ENCODE results near the gene CCNB1IP1.
A peak's percentile ranks its signal among the peaks of the same experiment; 100 is the strongest.
"Not testable (repeated sequence)": the region's sequence is repeated elsewhere in the genome, so short reads cannot be mapped to it uniquely, and the experiment has no call there.

CCNB1IP1 gene

DNA sequence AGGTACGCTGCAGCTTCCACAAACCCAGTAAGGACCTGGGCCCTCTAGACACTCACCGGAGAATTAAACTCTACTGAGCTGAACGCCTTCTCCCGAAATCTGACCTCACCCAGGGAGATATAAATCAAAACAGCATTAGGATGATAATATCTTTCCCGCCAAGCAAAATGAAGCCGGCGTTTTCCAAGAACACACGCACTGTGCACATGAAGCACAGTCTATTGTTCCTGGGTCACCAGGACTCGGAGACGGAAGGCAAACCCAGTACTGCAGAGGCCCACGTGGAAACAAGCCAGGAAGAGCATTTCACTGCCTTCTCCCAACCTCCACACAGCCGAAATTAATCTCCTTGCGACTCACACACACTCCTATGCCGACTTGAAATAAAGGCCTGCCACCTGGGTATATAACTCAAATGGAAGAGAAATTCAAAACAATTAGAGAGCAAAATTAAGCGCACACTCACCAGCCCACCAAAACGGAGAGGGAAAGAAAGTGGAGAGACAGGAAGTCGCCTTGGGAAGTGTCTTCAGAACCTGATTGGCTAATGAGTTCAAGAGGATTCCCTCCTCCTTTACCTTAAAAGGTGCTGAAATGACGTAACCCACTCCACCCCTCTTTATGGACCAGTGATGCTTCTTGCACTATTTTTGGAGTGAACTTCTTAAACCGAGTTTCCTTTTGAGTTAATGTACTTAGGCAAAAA lies at the start of gene CCNB1IP1:
TSS of gene CCNB1IP1 (minus strand) at position 492 of the 706 bp plus-strand sequence. CDS start 16,756 bp downstream, outside the sequence.
- peak; percentile 68 for DNase-seq

DNA sequence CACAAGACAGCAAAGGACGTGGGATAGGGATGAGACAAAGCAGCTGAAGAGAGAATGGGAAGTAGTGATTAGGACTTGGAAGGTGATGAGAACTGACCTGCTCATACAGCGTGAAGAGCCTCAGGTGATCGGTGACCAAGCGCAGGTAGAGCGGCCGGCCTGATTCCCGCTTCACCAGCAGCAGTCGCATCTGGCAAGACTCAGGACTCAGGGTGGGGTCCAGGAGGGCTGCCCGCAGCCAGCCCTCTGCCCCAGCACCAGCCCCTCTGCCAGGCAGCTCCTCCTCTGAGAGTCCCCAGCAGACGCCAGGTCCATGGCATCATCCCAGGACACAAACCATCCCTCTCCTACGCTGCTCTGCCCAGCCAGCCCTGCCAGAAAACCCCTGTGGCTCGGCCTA lies 49.4 kb upstream of the CCNB1IP1 start:
- no peak for DNase-seq

GRCh38 chr14:20381341-20381740 lies 48.3 kb upstream of the CCNB1IP1 start:
- DNase-seq, result no peak

GRCh38 chr14:20380681-20381080 lies 47.6 kb upstream of the CCNB1IP1 start:
- no peak for DNase-seq

GRCh38 chr14:20379743-20380142 lies 46.7 kb upstream of the CCNB1IP1 start:
- DNase-seq, result no peak

GRCh38 chr14:20377171-20377570 lies 44.1 kb upstream of the CCNB1IP1 start:
- no peak for DNase-seq

DNA sequence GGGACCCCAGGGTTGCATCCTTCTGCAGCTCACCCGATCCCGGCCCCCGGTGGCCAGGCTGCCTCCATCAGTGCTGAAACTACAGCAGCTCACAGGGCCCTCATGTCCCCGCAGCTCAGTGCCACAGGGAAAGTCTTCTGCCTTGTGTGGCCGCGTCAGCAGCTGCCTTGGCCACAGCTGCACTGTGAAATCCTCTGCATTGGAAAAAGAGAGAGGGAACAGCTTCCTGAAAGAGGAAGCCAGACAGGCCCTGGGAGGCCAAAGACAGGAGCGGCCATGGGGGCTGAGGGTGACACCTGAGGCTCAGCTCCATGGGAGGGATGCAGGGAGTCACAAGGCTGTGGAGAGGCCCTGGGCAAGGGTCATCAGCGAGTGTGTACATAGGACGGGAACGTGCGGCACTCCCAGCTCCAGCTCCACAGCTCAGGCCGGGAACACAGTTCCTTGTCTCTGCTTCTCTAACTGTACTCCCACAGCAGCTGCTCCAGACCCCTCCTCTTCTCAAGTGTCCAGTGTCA lies 43.1 kb upstream of the CCNB1IP1 start:
- no peak for DNase-seq

DNA sequence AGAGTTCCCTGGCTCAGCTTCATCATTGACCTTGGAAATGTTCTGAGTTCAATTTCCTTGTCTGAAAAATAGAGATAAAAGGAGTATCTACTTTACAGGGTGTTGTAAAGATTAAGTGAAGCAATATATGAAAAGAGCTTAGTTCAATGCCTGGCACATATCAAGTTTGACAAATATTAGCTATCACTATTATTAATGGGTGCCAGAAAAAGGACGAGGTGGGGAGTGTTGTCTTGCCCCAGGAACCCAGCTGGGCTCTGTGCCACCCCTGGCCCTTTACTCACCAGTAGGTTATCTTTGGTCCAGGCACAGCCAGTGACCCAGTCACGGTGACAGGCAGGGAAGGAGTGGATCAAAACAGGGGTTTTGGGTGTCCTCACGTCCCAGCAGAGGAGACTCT lies 42.4 kb upstream of the CCNB1IP1 start:
- no peak for DNase-seq

- DNase-seq, result no peak
These were observed 39.7 kb upstream of the CCNB1IP1 start for GRCh38 chr14:20372796-20373195.

DNA sequence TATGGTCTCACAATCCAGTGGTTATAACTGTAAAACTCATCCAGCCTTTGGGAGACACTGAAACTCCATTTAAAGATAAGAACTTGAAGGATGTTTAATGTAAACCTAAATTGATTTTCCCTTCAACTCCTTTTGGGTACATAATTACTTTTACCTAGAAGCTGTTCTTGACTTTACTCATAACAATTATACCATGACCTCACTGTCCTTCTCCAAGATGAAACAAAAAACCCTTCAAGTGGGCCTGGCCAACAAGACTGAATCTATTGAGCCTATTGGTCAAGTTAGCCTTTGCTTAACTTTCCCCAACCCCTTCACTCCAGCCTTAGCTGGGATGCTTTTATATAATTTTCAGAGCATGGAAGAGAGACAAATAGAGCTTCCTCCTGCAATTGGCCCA lies 32.8 kb upstream of the CCNB1IP1 start:
- DNase-seq, result no peak

GRCh38 chr14:20358474-20358873 lies 25.4 kb upstream of the CCNB1IP1 start:
- peak; percentile 59 for DNase-seq

GRCh38 chr14:20356422-20356821 lies 23.3 kb upstream of the CCNB1IP1 start:
- DNase-seq, result no peak

DNA sequence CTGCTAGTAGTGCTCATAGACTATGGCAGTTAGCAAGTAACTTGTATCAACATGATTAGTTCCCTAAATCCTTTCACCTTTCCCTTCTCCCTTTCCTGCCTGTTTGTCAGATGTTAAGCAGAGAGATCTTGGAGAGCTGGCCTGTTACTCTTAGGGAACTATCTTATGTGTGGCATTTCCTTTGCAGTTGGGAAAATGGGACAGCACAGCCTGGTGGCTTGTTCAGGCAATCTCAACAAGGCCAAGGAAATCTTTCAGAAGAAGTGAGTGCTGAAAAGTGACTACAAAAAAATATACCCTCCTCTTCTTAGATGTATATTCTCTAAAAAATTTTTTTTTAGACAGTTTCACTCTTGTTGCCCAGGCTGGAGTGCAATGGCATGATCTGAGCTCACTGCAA lies 17.8 kb upstream of the CCNB1IP1 start:
- DNase-seq, result no peak

- DNase-seq, result no peak
These were observed 17.2 kb upstream of the CCNB1IP1 start for GRCh38 chr14:20350282-20350681.

DNA sequence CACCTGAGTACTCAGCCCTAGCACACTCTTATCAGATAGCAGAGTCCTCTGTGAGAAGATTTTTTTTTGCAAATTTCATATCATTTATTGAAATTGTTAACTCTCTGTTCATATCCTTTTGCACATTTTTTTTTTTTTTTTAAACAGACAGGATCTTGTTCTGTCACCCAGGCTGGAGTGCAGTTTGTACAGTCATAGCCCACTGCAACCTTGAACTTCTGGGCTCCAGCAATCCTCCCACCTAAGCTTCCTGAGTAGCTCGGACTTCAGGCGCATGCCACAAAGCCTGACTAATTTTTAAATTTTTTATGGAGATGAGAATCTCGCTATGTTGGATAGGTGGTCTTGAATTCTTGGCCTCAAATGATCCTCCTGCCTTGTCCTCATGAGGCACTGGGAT lies 14.7 kb upstream of the CCNB1IP1 start:
- no peak for DNase-seq

DNA sequence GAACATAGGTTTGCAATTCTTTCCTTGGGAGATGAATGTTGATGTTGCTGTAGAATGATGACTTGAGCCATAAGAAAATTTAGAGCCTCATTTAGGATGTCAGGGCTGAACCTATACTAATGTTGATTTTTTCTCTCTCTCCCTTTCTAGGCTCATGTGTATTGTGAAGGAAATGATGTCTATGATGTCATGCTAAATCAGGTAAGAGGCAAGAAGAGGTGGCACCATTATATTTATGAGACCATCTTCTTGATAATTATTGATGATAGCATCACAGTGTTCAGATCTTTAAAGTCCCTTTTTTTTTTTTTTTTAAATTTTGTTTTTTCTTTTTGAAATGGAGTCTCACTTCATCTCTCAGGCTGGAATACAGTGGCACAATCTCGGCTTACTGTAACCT lies 13.6 kb upstream of the CCNB1IP1 start:
- no peak for DNase-seq

DNA sequence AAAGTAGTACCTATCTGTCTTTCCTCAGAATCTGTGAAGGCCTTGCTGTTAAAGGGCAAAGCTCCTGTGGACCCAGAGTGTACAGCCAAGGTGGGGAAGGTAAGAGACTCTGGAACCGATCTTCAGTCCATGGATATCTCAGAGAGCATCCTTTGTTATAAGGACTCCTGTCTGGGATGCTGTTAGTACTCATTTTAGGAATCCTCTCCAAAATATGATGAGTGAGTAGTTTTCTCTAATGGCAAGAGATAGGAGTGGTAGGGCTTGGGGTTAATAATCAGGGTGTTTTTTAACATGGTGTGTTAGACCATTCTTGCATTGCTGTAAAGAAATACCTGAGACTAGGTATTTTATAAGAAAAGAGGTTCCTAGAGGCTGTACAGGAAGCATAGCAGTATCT lies 12.3 kb upstream of the CCNB1IP1 start:
- DNase-seq, result no peak

DNA sequence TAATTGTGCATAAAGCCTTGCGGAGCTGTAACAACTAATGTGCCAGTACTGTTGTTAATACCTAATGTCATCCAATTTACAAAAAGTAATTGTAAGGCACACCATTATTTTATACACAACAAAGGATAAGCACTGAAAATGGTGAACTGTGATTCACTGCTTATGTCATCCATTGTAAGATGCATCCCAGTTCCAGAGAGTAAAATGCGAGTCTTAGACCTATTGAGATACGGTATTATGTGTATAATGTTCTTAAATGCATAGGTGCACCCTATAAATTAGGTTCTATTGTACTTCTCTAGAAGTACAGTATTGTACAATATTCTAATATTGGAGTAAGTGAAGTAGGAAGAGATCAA lies 10.8 kb upstream of the CCNB1IP1 start:
- no peak for DNase-seq

DNA sequence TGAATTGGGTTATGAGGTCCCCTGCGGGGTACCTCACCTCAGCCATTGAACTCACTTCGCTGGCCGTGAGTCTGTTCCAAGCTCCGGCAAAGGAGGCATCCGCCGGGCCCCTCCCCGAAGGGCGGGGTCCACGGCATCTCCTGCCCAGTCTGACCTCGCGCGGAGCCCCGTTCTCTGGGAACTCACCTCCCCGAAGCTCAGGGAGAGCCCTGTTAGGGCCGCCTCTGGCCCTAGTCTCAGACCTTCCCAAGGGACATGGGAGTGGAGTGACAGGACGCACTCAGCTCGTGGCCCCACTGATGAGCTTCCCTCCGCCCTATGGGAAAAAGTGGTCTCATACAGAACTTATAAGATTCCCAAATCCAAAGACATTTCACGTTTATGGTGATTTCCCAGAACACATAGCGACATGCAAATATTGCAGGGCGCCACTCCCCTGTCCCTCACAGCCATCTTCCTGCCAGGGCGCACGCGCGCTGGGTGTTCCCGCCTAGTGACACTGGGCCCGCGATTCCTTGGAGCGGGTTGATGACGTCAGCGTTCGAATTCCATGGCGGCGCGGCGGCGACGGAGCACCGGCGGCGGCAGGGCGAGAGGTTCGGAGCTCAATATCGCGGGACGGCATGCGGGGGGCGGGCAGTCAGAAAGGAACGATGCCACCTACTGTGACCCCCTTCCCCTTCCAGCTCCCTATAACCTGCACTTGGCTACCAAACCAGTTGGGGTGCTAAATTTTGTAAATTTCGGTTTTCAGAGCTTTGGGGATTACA lies 10.2 kb upstream of the CCNB1IP1 start, which contains the start of gene PARP2:
TSS of gene PARP2 (plus strand) at position 544 of the 770 bp plus-strand sequence. CDS start at position 551, 7 bp downstream.
- peak; percentile 100 for DNase-seq

DNA sequence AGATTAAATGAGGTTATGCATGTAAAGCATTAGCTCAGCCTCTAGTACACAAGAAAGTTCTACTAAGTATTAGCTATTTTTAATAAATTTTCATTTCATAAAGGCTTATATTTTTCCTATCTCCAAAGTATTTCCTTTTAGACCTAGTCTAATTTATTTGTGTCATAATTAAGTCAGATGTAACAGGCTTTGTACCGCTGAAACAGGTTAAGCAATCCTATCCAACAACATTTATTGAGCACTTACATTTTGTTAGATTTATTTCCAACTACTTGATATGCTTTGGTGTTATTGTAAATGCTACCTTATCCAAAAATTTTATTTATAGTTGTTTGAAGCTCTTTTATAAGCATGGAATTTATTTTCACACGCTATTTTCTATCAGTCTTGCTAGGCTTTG lies 8.6 kb upstream of the CCNB1IP1 start:
- DNase-seq, result no peak

DNA sequence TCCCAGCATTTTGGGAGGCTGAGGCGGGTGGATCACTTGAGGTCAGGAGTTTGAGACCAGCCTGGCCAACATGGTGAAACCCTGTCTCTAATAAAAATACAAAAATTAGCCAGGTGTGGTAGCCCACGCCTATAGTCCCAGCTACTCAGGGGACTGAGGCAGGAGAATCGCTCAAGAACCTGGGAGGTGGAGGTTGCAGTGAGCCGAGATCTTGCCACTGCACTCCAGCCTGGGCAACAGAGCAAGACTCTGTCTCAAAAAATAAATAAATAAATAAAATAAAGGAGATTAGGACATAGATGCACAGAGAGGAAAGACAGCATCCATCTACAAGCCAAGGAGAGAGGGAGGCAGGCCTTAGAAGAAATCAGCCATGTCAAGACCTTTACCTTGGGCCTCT lies 8.0 kb upstream of the CCNB1IP1 start:
- DNase-seq, result not testable (repeated sequence)

- DNase-seq, result no peak
These were observed 938 bp upstream of the CCNB1IP1 start for GRCh38 chr14:20334017-20334416.

GRCh38 chr14:20333494-20333841 lies 389 bp upstream of the CCNB1IP1 start:
- DNase-seq, result no peak

- no peak for DNase-seq
These were observed 670 bp downstream of the CCNB1IP1 start for GRCh38 chr14:20332431-20332787.
